ENCODE data around the gene SLC10A6. TPM values are rescaled to one million over a fixed set of nuclear protein-coding genes. Genes with fewer than 3 reads are reported as not detected.

The SLC10A6 gene
- total and polyA plus RNA-seq, 10 of the 15 experiments (the other 5 are each of a cell fraction or from before 2014, with no cell fraction given) = 0.05 TPM; not detected in 9

DNA sequence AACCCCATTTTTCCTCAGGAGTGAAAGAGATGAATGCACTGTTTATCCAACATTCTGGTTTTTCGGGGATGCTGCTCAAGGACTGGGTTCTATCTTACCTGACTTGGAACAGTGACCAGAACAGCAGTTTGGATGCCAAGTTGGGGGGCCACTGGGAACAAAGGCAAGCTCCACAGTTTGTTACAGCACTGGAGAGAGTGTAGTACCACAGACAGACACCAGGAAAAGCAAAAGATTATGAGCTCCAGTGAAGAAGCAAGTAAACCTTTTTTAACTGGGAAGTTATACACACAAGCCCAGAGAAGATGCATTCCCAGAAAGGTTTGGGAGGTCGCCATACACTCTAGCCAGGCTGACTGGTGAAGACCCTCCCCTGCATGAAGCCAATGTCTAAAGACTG lies 29.5 kb upstream of the SLC10A6 start:
- Histone ChIP-seq H3K4me3 (no peak overlapping the region), H3K4me1 (ENCODE audit: control insufficient read depth, insufficient read depth, low read length) (no peaks in the 10 kb centered on the region), H3K27me3 (replicated peaks in 1 of 2; ENCODE audit: control insufficient read depth in 2 of 2, insufficient read depth in 2 of 2, low read length in 1 of 2) (no peaks in the 10 kb centered on the region), H4K20me1 (ENCODE audit: control insufficient read depth, insufficient read depth) (no peaks in the 10 kb centered on the region), H3K79me2 (ENCODE audit: control insufficient read depth, insufficient read depth, low read length) (no peaks in the 10 kb centered on the region), H3K9ac (ENCODE audit: control insufficient read depth, insufficient read depth, low read length) (no peak overlapping the region), H2AFZ (ENCODE audit: control insufficient read depth, low read depth, low read length) (no peak overlapping the region), H3K27ac (ENCODE audit: control insufficient read depth, insufficient read depth) (no peak overlapping the region), H3K9me3 (replicated peaks; ENCODE audit: control insufficient read depth, insufficient read depth, low read length) (peaks cover 7% of the 10 kb centered on the region; the same call in 2 of the 3 replicates), H3K4me2 (ENCODE audit: control insufficient read depth, insufficient read depth) (no peak overlapping the region), H3K36me3 (ENCODE audit: control insufficient read depth in 2 of 2, insufficient read depth in 2 of 2, low read length in 1 of 2) (no peaks in the 10 kb centered on the region)
- no TSS peak for BruUV-seq (replicated peaks)
- FAIRE-seq (no peak), ATAC-seq (no peak), DNase-seq (ENCODE audit: low read depth, low spot score) (no peak)
- ChIA-PET POLR2A (no interaction called here), SMC1A (ENCODE audit: uncharacterized antibody, unreplicated experiment) (interaction anchor here (0.7 to 1.3 kb wide), 2 partner anchors 381 to 383 kb away, joined by 3 to 5 read pairs; no protein-coding TSS in a partner anchor), CTCF (interaction anchor here (0.8 kb wide), 1 partner anchor 383 kb away, joined by 3 read pairs; no protein-coding TSS in a partner anchor), RAD21 (ENCODE audit: unreplicated experiment) (no interaction called here)
- TF ChIP-seq, protein P1, sequence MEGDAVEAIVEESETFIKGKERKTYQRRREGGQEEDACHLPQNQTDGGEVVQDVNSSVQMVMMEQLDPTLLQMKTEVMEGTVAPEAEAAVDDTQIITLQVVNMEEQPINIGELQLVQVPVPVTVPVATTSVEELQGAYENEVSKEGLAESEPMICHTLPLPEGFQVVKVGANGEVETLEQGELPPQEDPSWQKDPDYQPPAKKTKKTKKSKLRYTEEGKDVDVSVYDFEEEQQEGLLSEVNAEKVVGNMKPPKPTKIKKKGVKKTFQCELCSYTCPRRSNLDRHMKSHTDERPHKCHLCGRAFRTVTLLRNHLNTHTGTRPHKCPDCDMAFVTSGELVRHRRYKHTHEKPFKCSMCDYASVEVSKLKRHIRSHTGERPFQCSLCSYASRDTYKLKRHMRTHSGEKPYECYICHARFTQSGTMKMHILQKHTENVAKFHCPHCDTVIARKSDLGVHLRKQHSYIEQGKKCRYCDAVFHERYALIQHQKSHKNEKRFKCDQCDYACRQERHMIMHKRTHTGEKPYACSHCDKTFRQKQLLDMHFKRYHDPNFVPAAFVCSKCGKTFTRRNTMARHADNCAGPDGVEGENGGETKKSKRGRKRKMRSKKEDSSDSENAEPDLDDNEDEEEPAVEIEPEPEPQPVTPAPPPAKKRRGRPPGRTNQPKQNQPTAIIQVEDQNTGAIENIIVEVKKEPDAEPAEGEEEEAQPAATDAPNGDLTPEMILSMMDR (IDR thresholded peaks at IDR 0.05 in 2 of 3, conservative IDR thresholded peaks at IDR 0.05 in 1 of 3; ENCODE audit: control insufficient read depth in 2 of 3, extremely low read depth in 1 of 3, insufficient read depth in 1 of 3, low read depth in 3 of 3, low read length in 3 of 3) = 0 out of 6 replicates have a peak, but pooled peaks of 1 of the 3 experiments have one; percentile 2
- TF ChIP-seq STAT3 (IDR thresholded peaks at IDR 0.05; ENCODE audit: low read depth, low read length) (no peak), SUZ12 (IDR thresholded peaks at IDR 0.05; ENCODE audit: unreplicated experiment) (no peak)
- 3% methylated on average over 2 of the region's 2 CpGs for WGBS (ENCODE audit: insufficient coverage, insufficient replicate concordance, low lambda C conversion rate, missing lambda C conversion rate)
- in situ Hi-C loops (cut with MboI) (no loop called here), intact Hi-C loops (cut with micrococcal nuclease; ENCODE audit: unreplicated experiment) (no loop called here)

DNA sequence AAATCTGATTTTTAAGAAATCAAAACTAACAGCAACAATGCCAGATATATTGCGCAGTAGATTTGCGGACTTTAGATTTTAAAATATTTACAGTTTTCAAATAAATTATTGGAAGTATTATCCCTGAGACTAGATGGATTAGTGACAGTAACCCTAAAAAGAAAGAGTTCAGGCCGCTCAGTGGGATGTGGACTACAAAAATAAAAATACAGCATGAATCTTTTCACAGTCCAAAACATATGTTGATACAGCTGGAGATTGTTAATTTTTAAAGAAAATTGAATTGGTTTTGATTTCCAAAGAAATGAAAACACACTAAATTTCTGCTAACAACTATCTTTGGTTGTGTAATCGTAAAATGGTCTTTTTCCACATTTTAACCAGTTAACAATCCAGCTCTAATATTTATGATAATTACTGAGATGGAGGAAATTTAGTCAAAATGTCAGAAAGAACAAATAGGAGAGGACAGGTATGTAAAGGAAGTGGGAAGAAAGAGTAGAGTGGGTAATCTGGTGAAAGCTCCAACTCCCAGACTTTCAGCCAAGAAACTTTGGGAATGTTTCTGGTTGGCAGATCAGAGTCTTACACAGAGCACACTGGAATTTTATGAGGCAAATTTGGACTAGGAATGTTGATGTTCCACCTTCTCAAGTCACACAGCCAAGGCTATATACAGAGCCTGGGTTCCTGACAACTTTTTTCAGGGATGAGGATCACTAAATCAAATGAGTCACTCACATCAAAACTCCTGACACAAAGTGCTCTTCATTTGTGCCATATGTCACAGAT lies 27.9 kb upstream of the SLC10A6 start:
- no peaks in the 10 kb centered on the region for H3K4me1 ChIP-seq (ENCODE audit: control insufficient read depth, insufficient read depth, low read length)
- H3K36me3 ChIP-seq (ENCODE audit: control insufficient read depth in 2 of 2, insufficient read depth in 2 of 2, low read length in 1 of 2) = no peaks in the 10 kb centered on the region
- WGBS (ENCODE audit: insufficient coverage, insufficient replicate concordance, low lambda C conversion rate, missing lambda C conversion rate) = 38% methylated on average over 4 of the region's 4 CpGs
- no peak for TF ChIP-seq ZBED1 (IDR thresholded peaks at IDR 0.05; ENCODE audit: borderline replicate concordance)
- TF ChIP-seq ATF7 (IDR thresholded peaks at IDR 0.05; ENCODE audit: low read depth) = no peak
- TF ChIP-seq ZSCAN29 (IDR thresholded peaks at IDR 0.05) = no peak
- TF ChIP-seq LARP7 (IDR thresholded peaks at IDR 0.05) = no peak
- no peak for TF ChIP-seq BRCA1 (IDR thresholded peaks at IDR 0.05; ENCODE audit: low read depth, low read length)
- TF ChIP-seq NBN (IDR thresholded peaks at IDR 0.05) = no peak
- TF ChIP-seq NR2C1 (IDR thresholded peaks at IDR 0.05) = no peak
- no peak for TF ChIP-seq SMARCA5 (IDR thresholded peaks at IDR 0.05)
- no peak for TF ChIP-seq HDAC2 (IDR thresholded peaks at IDR 0.05)
- TF ChIP-seq EGR1 (IDR thresholded peaks at IDR 0.05; ENCODE audit: borderline replicate concordance in 1 of 2, low read depth in 2 of 2, low read length in 2 of 2) = no peak
- TF ChIP-seq MTA3 (IDR thresholded peaks at IDR 0.05; ENCODE audit: borderline replicate concordance, low read length) = no peak
- no peak for TF ChIP-seq PAX8 (IDR thresholded peaks at IDR 0.05)
- no peak for TF ChIP-seq SPI1 (IDR thresholded peaks at IDR 0.05; ENCODE audit: borderline replicate concordance, insufficient read depth, low read depth, low read length)
- H3K9me3 ChIP-seq (replicated peaks; ENCODE audit: control insufficient read depth, insufficient read depth, low read length) = peaks cover 7% of the 10 kb centered on the region; the same call in 2 of the 3 replicates
- no peaks in the 10 kb centered on the region for H4K20me1 ChIP-seq (ENCODE audit: control insufficient read depth, insufficient read depth)
- ChIA-PET CTCF (no interaction called here), POLR2A (no interaction called here), RAD21 (ENCODE audit: unreplicated experiment) (no interaction called here), SMC1A (ENCODE audit: uncharacterized antibody, unreplicated experiment) (no interaction called here)
- in situ Hi-C loops (cut with MboI) = no loop called here
- no peak overlapping the region for H2AFZ ChIP-seq (ENCODE audit: control insufficient read depth, low read depth, low read length)
- H3K27ac ChIP-seq (ENCODE audit: control insufficient read depth, insufficient read depth) = no peak overlapping the region
- H3K27me3 ChIP-seq (replicated peaks in 1 of 2; ENCODE audit: control insufficient read depth in 2 of 2, insufficient read depth in 2 of 2, low read length in 1 of 2) = no peaks in the 10 kb centered on the region
- no peak overlapping the region for H3K9ac ChIP-seq (ENCODE audit: control insufficient read depth, insufficient read depth, low read length)
- BruUV-seq (replicated peaks) = no TSS peak
- H3K79me2 ChIP-seq (ENCODE audit: control insufficient read depth, insufficient read depth, low read length) = no peaks in the 10 kb centered on the region
- FAIRE-seq = no peak
- intact Hi-C loops (cut with micrococcal nuclease; ENCODE audit: unreplicated experiment) = no loop called here
- DNase-seq (ENCODE audit: low read depth, low spot score) = no peak
- no peak overlapping the region for H3K4me3 ChIP-seq
- H3K4me2 ChIP-seq (ENCODE audit: control insufficient read depth, insufficient read depth) = no peak overlapping the region
- ATAC-seq = no peak
